HEK293 (cell line): ENCODE measurements around the gene USP27X.
A peak's percentile ranks its signal among the peaks of the same experiment; 100 is the strongest.

Source experiments
- CTCF ChIA-PET: fragments of 350-600 bp; formaldehyde crosslinking; extraction: SDS; loops from one replicate; lab custom pipeline; 2021; ENCODE audit warnings: antibody characterized with exemption; lab: Yijun Ruan, JAX
- POLR2A ChIA-PET: fragments of 300-600 bp; formaldehyde crosslinking; extraction: SDS; loops from one replicate; lab custom pipeline; 2020; ENCODE audit warnings: antibody characterized with exemption, inconsistent platforms; lab: Yijun Ruan, JAX
- H3K27ac ChIP-seq: fragments of 200-500 bp; sonication (Bioruptor generic); 2 replicates; pipeline ENCODE4 v1.5.1; 2014; ENCODE audit warnings: low read depth, low read length, control low read depth, inconsistent platforms; ENCODE audit errors: extremely low read depth
- H3K36me3 ChIP-seq, 2 experiments: fragments of 200-500 bp in 1 of 2; sonication (Bioruptor generic) in 1 of 2; 1 replicate in 1 of 2; 2 replicates in 1 of 2; pipeline ENCODE4 v1.5.1; 2014 to 2017; ENCODE audit warnings: inconsistent platforms in 2 of 2, low read length in 2 of 2; ENCODE audit not compliant: control insufficient read depth in 2 of 2, insufficient read depth in 1 of 2
- H3K4me1 ChIP-seq: fragments of 200-500 bp; sonication (Bioruptor generic); 2 replicates; pipeline ENCODE4 v1.5.1; 2014; ENCODE audit warnings: mild to moderate bottlenecking, low read length, inconsistent platforms; ENCODE audit not compliant: control insufficient read depth, insufficient read depth
- H3K4me3 ChIP-seq: 2 replicates; pipeline ENCODE4 v1.5.1; 2011; ENCODE audit warnings: low read depth, mild to moderate bottlenecking, control low read depth, low read length, moderate library complexity
- H3K9me3 ChIP-seq: fragments of 200-500 bp; sonication (Bioruptor generic); 2 replicates; pipeline ENCODE4 v1.5.1; 2014; ENCODE audit warnings: low read depth, low read length, inconsistent platforms; ENCODE audit not compliant: control insufficient read depth, insufficient read depth
- KLF7 ChIP-seq: fragments of 450-650 bp; formaldehyde crosslinking; IDR thresholded peaks from 2 replicates; pipeline ENCODE4 v1.5.1; 2016; ENCODE audit warnings: missing biosample characterization, missing genetic modification characterization, borderline replicate concordance
- KLF9 ChIP-seq: fragments of 450-650 bp; formaldehyde crosslinking; IDR thresholded peaks from 2 replicates; pipeline ENCODE4 v1.5.1; 2016; ENCODE audit warnings: missing biosample characterization, missing genetic modification characterization, low read depth
- MEIS1 ChIP-seq: sonication (generic); formaldehyde crosslinking; IDR thresholded peaks from 2 replicates; pipeline ENCODE4 v1.8.1; 2022; ENCODE audit warnings: missing genetic modification reagents, mild to moderate bottlenecking, borderline replicate concordance
- RBAK ChIP-seq: fragments of 450-650 bp; formaldehyde crosslinking; IDR thresholded peaks from 2 replicates; pipeline ENCODE4 v1.5.1; 2016; ENCODE audit warnings: missing biosample characterization, missing genetic modification characterization
- SALL2 ChIP-seq: fragments of 450-650 bp; formaldehyde crosslinking; IDR thresholded peaks from 2 replicates; pipeline ENCODE4 v1.5.0; 2017; ENCODE audit warnings: missing biosample characterization, mild to moderate bottlenecking, missing genetic modification characterization, borderline replicate concordance
- TCF7L2 ChIP-seq: IDR thresholded peaks from 2 replicates; pipeline ENCODE4 v1.6.1; 2011; ENCODE audit warnings: low read depth, mild to moderate bottlenecking, inconsistent platforms, low read length, moderate library complexity, borderline replicate concordance
- ZBTB21 ChIP-seq: fragments of 450-650 bp; formaldehyde crosslinking; IDR thresholded peaks from 2 replicates; pipeline ENCODE4 v1.5.1; 2017; ENCODE audit warnings: missing biosample characterization, missing genetic modification characterization
- ZBTB26 ChIP-seq: fragments of 450-650 bp; formaldehyde crosslinking; optimal IDR thresholded peaks from 2 replicates; pipeline ENCODE3; 2016; ENCODE audit warnings: missing biosample characterization, mild to moderate bottlenecking, missing genetic modification characterization
- ZFP37 ChIP-seq: fragments of 450-650 bp; formaldehyde crosslinking; IDR thresholded peaks from 2 replicates; pipeline ENCODE4 v1.5.1; 2016; ENCODE audit warnings: missing biosample characterization, missing genetic modification characterization
- ZNF140 ChIP-seq: fragments of 450-650 bp; formaldehyde crosslinking; IDR thresholded peaks from 2 replicates; pipeline ENCODE4 v1.5.1; 2016; ENCODE audit warnings: missing biosample characterization, missing genetic modification characterization
- ZNF223 ChIP-seq: fragments of 450-650 bp; formaldehyde crosslinking; IDR thresholded peaks from 2 replicates; pipeline ENCODE4 v1.5.1; 2016; ENCODE audit warnings: missing biosample characterization, missing genetic modification characterization
- ZNF239 ChIP-seq: fragments of 450-650 bp; formaldehyde crosslinking; IDR thresholded peaks from 2 replicates; pipeline ENCODE4 v1.5.1; 2016; ENCODE audit warnings: missing biosample characterization, missing genetic modification characterization
- ZNF280D ChIP-seq: fragments of 450-650 bp; formaldehyde crosslinking; IDR thresholded peaks from 2 replicates; pipeline ENCODE4 v1.5.1; 2016; ENCODE audit warnings: missing biosample characterization, missing genetic modification characterization
- ZNF555 ChIP-seq: fragments of 450-650 bp; formaldehyde crosslinking; conservative IDR thresholded peaks from 2 replicates; pipeline ENCODE4 v1.5.1; 2017; ENCODE audit warnings: missing biosample characterization, mild to moderate bottlenecking, missing genetic modification characterization, inconsistent platforms
- ZNF704 ChIP-seq: fragments of 450-650 bp; formaldehyde crosslinking; IDR thresholded peaks from 2 replicates; pipeline ENCODE4 v1.5.1; 2016; ENCODE audit warnings: missing biosample characterization, missing genetic modification characterization
- ZNF837 ChIP-seq: fragments of 450-650 bp; formaldehyde crosslinking; IDR thresholded peaks from 2 replicates; pipeline ENCODE4 v1.5.1; 2016; ENCODE audit warnings: missing biosample characterization, missing genetic modification characterization
- ZSCAN16 ChIP-seq: fragments of 450-650 bp; formaldehyde crosslinking; IDR thresholded peaks from 2 replicates; pipeline ENCODE4 v1.5.1; 2016; ENCODE audit warnings: missing biosample characterization, missing genetic modification characterization
- TF ChIP-seq, protein P1 (sequence below): fragments of 450-650 bp; formaldehyde crosslinking; IDR thresholded peaks from 2 replicates; pipeline ENCODE4 v1.5.1; 2016; ENCODE audit warnings: missing biosample characterization, missing genetic modification characterization
- TF ChIP-seq, protein P2 (sequence below): fragments of 450-650 bp; formaldehyde crosslinking; IDR thresholded peaks from 2 replicates; pipeline ENCODE4 v1.5.1; 2016; ENCODE audit warnings: missing biosample characterization, missing genetic modification characterization, borderline replicate concordance

Gene USP27X

GRCh38 chrX:49922291-49923241 is 43.3 kb downstream of the USP27X start, which contains the start of gene CLCN5 (continued):
- TF ChIP-seq, protein P1, sequence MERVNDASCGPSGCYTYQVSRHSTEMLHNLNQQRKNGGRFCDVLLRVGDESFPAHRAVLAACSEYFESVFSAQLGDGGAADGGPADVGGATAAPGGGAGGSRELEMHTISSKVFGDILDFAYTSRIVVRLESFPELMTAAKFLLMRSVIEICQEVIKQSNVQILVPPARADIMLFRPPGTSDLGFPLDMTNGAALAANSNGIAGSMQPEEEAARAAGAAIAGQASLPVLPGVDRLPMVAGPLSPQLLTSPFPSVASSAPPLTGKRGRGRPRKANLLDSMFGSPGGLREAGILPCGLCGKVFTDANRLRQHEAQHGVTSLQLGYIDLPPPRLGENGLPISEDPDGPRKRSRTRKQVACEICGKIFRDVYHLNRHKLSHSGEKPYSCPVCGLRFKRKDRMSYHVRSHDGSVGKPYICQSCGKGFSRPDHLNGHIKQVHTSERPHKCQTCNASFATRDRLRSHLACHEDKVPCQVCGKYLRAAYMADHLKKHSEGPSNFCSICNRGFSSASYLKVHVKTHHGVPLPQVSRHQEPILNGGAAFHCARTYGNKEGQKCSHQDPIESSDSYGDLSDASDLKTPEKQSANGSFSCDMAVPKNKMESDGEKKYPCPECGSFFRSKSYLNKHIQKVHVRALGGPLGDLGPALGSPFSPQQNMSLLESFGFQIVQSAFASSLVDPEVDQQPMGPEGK (tag by site-specific recombination), result no peak
- TF ChIP-seq ZNF280D (tag by site-specific recombination), result no peak
- TF ChIP-seq KLF7, result no peak
- no peak for TF ChIP-seq ZSCAN16 (tag by site-specific recombination)
- TF ChIP-seq ZBTB26 (tag by site-specific recombination), result peak; percentile 75
- TF ChIP-seq, protein P2, sequence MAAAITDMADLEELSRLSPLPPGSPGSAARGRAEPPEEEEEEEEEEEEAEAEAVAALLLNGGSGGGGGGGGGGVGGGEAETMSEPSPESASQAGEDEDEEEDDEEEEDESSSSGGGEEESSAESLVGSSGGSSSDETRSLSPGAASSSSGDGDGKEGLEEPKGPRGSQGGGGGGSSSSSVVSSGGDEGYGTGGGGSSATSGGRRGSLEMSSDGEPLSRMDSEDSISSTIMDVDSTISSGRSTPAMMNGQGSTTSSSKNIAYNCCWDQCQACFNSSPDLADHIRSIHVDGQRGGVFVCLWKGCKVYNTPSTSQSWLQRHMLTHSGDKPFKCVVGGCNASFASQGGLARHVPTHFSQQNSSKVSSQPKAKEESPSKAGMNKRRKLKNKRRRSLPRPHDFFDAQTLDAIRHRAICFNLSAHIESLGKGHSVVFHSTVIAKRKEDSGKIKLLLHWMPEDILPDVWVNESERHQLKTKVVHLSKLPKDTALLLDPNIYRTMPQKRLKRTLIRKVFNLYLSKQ (tag by site-specific recombination), result no peak
- TF ChIP-seq ZNF239 (tag by site-specific recombination), result no peak
- TF ChIP-seq MEIS1 (CRISPR knock-in tag), result no peak
- TF ChIP-seq ZNF837 (tag by site-specific recombination), result no peak
- no peak for TF ChIP-seq ZBTB21 (tag by site-specific recombination)
- no peak for TF ChIP-seq ZFP37 (tag by site-specific recombination)
- no peak for TF ChIP-seq TCF7L2
- no peak for TF ChIP-seq SALL2 (tag by site-specific recombination)
- no peak for TF ChIP-seq KLF9 (tag by site-specific recombination)
- no peak for TF ChIP-seq RBAK (tag by site-specific recombination)
- no peak for TF ChIP-seq ZNF555 (tag by site-specific recombination)
- TF ChIP-seq, all 188 proteins: peak for 12

DNA sequence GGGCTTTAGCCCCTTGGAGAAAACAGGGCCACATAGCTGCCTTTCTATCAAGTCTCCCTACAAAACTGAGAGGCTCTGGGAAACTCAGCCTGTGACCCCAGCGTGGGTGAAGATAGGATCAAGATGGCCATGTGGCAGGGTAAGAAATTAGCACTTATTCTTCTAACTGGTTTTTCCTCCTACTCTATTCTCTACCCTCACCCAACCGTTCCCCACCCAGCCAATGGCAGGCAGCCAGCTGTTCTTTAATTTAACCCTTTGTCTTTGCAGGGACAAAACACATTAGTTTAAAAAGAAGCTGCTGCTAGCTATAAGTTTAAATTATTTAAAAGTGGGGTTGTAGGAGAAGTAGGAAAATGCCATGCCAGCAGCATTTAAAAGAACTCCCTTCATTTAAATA is 45.9 kb downstream of the USP27X start:
- no peaks in the 10 kb centered on the region for H3K9me3 ChIP-seq
- H3K27ac ChIP-seq, result no peak overlapping the region
- TF ChIP-seq ZNF223 (tag by site-specific recombination), result no peak
- TF ChIP-seq ZNF140, result no peak
- no peak for TF ChIP-seq ZNF704
- ChIA-PET POLR2A (no interaction called here), CTCF (interaction anchor here (2.3 kb wide), 1 partner anchor 9 kb away, joined by 8 read pairs; no protein-coding TSS in a partner anchor)
- peaks cover 7% of the 10 kb centered on the region for H3K4me1 ChIP-seq
- H3K4me3 ChIP-seq, result no peak overlapping the region
- peaks cover 0 to 8% of the 10 kb centered on the region in 2 experiments; a peak in 1 of 3 replicates for H3K36me3 ChIP-seq
